GM10266 (cell line): ENCODE data around the gene SYNPO2.

ENCODE experiments used
- DNase-seq: peaks from one replicate; pipeline ENCODE4 v3.0.0; 2012; ENCODE audit errors: extremely low spot score
- TF ChIP-seq, protein P1 (sequence below): IDR thresholded peaks from 2 replicates; pipeline ENCODE4 v1.5.1; 2012; ENCODE audit warnings: mild to moderate bottlenecking, low read depth; ENCODE audit not compliant: control insufficient read depth, insufficient read depth; ENCODE audit errors: missing control alignments

SYNPO2 gene

DNA sequence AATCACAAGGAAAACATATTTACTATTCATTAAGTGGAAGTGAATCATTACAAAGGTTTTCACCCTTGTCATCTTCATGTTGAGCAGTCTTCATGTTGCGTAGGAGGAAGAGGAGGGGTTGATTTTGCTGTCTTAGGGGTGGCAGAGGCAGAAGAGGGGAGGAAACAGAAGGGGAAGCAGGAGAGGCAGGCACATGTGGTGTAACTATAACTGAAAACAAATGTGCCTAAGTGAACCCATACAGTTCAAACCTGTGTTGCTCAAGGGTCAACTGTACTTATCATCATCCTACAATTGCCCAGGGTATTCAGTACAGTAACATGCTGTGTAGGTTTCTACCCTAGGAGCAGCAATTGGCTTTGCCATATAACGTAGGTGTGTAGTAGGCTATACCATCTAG lies 47.2 kb downstream of the SYNPO2 start:
- no peak for DNase-seq
- TF ChIP-seq, protein P1, sequence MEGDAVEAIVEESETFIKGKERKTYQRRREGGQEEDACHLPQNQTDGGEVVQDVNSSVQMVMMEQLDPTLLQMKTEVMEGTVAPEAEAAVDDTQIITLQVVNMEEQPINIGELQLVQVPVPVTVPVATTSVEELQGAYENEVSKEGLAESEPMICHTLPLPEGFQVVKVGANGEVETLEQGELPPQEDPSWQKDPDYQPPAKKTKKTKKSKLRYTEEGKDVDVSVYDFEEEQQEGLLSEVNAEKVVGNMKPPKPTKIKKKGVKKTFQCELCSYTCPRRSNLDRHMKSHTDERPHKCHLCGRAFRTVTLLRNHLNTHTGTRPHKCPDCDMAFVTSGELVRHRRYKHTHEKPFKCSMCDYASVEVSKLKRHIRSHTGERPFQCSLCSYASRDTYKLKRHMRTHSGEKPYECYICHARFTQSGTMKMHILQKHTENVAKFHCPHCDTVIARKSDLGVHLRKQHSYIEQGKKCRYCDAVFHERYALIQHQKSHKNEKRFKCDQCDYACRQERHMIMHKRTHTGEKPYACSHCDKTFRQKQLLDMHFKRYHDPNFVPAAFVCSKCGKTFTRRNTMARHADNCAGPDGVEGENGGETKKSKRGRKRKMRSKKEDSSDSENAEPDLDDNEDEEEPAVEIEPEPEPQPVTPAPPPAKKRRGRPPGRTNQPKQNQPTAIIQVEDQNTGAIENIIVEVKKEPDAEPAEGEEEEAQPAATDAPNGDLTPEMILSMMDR: no peak

DNA sequence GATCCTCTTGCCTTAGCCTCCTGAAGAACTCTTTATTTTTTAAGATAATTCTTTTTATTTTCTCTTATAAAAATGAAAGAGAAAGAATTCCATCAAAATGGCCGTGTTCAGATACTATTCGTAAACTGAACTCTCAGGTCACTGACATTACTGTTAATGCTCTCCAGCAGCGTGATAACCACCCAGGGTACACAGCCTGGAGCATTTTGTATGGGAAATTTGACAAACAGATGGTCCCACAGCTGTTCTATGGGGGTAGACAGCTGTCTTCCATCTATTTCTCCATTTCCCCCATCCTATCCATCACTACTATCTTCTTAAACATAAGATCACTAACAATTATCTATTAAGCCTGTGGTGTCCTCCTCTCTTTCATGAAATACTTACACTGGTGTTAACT lies 47.8 kb downstream of the SYNPO2 start:
- no peak for DNase-seq

DNA sequence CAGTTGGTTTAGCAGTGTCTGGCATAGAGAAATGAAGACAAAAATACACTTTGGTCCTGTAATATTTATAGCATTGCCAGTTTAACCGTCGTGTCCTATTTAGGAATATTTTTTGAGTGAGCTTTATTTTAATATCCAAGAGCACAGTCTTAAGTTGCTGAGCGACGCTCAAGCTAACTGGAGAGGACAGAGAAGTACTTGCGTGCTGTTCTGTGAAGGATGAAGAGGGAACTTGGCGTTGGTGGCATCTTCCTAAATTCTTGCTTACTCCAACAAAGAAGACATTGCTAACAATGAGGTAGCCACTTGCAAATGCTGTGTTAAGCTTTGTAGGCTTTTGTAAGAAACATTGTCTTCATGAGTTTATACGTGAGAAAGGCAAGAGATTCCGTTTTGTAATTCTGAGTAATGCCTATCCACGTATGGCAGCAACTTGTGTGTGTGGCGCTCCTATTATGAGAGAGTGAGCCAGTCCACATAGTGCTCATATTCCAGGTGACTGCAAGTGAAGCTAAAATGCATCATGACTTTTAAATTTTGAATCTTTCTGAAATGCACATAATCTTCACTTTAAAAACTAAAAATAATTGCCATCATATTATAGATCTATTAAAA lies 50.6 kb downstream of the SYNPO2 start:
- TF ChIP-seq, protein P1: no peak
- no peak for DNase-seq

More for the DNA sequence above, 47.8 kb downstream of the SYNPO2 start:
- TF ChIP-seq, protein P1: no peak

DNA sequence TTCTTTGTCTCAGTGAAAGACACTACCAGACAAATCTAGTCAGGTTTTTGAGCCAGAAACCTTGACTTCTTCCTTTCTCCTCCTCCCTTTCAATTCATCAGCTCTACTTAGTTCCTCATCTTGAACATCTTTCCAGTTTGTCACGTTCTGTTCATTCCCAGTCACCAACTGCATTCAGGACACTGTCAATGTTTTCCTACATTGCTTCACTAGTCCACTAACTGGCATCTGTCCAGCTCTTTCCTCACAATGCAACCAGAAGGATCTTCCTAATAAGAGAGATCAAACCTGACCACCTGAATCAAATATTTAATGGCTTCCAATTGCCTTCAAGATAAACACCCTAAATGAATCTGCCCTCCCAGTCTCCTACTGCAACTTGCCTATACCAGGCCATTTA lies 52.5 kb downstream of the SYNPO2 start:
- no peak for DNase-seq
- TF ChIP-seq, protein P1: no peak

DNA sequence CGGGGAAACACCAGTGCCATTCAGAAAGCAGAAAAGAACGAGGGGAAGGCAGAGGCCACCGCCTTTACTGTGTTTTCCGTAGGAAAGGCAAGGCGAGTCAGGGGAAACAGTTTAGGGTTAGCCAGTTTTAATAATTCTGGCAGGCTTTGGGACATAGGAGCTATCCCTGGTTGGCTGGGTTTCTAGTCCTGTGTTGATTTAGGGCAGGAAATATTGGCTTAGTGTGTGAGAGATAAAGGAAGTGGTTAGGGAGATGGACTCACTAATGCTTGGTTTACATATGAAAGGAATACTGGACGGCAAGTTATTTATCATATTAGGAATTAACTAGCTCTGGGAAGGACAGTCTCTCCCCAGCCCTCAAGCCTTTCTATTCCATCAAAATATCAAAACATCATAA lies 53.1 kb downstream of the SYNPO2 start:
- TF ChIP-seq, protein P1: no peak
- no peak for DNase-seq

DNA sequence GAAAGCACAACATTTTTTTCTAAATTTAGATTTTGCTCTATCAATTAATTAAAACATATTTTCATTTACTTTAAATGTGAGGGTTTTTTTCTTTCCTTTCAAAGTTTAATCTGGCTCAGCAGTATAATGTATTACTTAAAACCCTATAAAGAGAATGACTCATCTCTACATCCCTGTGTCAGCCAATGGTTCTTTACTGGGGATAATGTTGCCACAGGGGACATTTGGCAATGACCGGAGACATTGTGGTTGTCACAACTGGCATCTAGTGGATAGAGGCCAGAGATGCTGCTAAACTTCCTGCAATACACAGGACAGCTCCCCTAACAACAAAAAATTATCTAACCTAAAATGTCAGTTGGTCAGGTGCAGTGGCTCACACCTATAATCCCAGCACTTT lies 53.8 kb downstream of the SYNPO2 start:
- DNase-seq: no peak
- TF ChIP-seq, protein P1: no peak

DNA sequence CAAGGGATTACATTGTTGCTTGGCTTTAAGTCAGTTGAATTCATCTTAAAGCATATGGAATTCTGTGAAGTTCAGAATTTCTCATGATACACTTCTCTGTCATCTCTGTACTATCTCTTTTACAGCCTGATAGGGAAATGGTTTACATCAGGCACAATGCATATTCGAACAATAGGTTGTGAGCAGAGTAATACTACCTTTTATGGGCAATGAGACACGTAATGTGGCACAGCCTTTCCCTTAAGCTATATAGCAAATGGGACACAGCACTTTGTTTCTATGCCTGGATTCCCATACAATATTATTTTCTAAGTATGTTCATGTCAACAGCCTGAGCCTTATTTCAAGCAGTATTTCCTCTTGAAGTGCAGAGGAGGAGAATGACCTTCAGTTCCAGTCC lies 58.4 kb downstream of the SYNPO2 start:
- TF ChIP-seq, protein P1: no peak
- no peak for DNase-seq
